ENCODE data around the gene ESAM.
"Not testable (repeated sequence)": the region's sequence is repeated elsewhere in the genome, so short reads cannot be mapped to it uniquely, and the experiment has no call there.

ESAM gene

GRCh38 chr11:124762105-124762623, at the start of gene ESAM:
TSS of gene ESAM (minus strand) at chr11:124762290. CDS start at chr11:124762154, 136 bp downstream.
- no peak for DNase-seq

GRCh38 chr11:124811399-124812125, 49.5 kb upstream of the ESAM start:
- DNase-seq = no peak

- DNase-seq = no peak
Observed at GRCh38 chr11:124807660-124808270, 45.7 kb upstream of the ESAM start.

GRCh38 chr11:124807201-124807600, 45.1 kb upstream of the ESAM start:
- DNase-seq = no peak

GRCh38 chr11:124804884-124805283, 42.8 kb upstream of the ESAM start:
- DNase-seq = no peak

- no peak for DNase-seq
Observed at GRCh38 chr11:124801636-124802312, 39.7 kb upstream of the ESAM start.

- no peak for DNase-seq
Observed at GRCh38 chr11:124801014-124801413, 38.9 kb upstream of the ESAM start.

GRCh38 chr11:124800226-124800929, 38.3 kb upstream of the ESAM start, which contains the start of gene MSANTD2:
TSS of gene MSANTD2 (minus strand) at chr11:124800406. CDS start at chr11:124800380, 26 bp downstream.
- peak; percentile 97 for DNase-seq

- DNase-seq = peak; percentile 80
Observed at GRCh38 chr11:124799348-124800225, 37.5 kb upstream of the ESAM start.

GRCh38 chr11:124798991-124799347, 36.9 kb upstream of the ESAM start:
- peak; percentile 76 for DNase-seq

- no peak for DNase-seq
Observed at GRCh38 chr11:124796312-124796711, 34.2 kb upstream of the ESAM start.

- DNase-seq = peak; percentile 63
Observed at GRCh38 chr11:124793466-124794278, 31.6 kb upstream of the ESAM start.

- no peak for DNase-seq
Observed at GRCh38 chr11:124791626-124792341, 29.7 kb upstream of the ESAM start.

- DNase-seq = no peak
Observed at GRCh38 chr11:124788521-124788920, 26.4 kb upstream of the ESAM start.

- no peak for DNase-seq
Observed at GRCh38 chr11:124784051-124784450, 22.0 kb upstream of the ESAM start.

GRCh38 chr11:124783002-124783401, 20.9 kb upstream of the ESAM start:
- DNase-seq = no peak

GRCh38 chr11:124779568-124779967, 17.5 kb upstream of the ESAM start:
- DNase-seq = no peak

GRCh38 chr11:124778281-124778680, 16.2 kb upstream of the ESAM start:
- DNase-seq = no peak

GRCh38 chr11:124776865-124777645, 15.0 kb upstream of the ESAM start:
- DNase-seq = no peak

GRCh38 chr11:124770959-124771358, 8.9 kb upstream of the ESAM start:
- not testable (repeated sequence) for DNase-seq

Data from eye (tissue), 1 donor.